NCI-H82 treated with DMSO at 0.1 percent for 48 hours (cell line): ENCODE results near the gene COLEC12.
"Not testable (repeated sequence)": the region's sequence is repeated elsewhere in the genome, so short reads cannot be mapped to it uniquely, and the experiment has no call there.

ENCODE experiments used
- DNase-seq: peaks from one replicate; lab custom pipeline; 2025; ENCODE audit not compliant: unreplicated experiment; lab: John Stamatoyannopoulos, UW

COLEC12 gene

DNA sequence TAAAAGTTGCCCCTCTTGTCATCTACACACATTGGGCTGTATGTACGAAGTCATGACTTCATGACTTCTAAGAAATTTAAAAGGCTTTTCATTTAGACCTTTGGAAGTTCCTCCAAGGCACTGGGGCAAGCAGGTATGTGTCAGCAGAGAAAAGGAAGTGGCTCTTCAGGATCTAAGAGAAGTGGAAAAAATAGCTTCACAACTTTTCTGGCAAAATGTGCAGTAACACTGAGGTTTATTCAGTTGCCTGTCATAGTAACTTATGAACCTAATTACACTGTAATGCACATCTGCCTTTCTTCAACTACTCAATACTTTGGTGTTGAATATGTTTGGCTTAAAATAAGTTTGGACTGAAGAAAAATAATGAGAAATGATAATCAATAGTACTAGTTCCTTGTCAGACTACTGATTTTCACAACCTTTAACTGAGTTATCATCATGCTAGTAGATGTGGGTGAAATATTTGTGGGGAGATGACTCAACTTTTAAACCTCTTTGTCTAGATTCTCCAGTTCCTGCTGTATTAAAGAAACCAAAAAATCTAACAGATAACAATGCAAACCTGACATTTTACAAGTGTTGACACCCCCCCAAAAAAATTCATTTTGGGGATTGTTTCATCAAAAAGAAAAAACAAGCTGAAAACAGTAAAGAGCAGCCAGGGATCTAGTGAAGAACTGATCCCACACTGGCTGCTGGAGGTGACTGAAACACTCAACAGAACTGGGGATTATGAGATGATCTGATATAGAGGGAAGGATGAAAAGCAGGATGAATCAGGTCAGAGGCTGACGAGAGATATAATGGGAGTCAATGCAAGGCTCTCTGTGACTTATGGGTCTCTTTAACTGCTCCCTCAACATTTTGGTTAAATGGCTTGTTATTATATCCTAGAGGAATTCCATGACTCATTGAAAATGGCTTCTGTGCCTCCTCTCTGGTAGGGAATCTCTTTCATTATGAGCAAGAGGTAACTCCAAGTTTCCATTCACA is 84.6 kb downstream of the COLEC12 start:
- no peak for DNase-seq

DNA sequence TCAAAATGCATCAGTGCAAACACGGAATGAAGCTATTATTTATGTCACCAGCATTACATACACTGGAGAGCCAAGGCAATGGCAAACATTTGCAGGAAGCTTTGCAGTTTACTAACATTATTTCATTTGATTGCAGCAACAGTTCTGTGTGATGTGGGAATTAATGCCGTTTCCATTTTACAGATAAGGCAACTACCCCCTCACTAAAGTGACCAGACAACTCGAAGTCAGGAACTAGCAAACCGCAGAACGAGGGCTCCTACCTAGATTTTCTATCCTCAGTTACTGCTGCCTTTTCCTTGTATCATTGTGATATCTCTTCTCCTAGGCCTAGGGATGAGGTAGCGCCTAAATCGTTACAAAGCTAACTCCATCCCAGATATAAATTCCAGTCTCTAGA is 85.5 kb downstream of the COLEC12 start:
- DNase-seq: no peak

DNA sequence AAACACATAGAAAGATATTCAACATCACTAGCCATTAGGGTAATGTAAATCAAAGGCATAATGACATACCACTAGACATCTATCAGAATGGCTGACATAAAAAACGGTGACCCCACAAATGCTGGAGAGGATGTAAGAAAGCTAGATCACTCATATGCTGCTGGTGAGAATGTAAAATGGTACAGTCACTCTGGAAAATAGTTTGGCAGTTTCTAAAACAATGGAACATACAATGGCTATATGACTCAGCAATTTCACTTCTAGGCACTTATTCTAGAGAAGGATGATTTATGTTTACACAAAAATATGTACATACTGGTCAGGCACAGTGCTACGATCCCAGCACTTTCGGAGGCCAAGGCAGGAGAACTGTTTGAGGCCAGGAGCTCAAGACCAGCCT is 87.3 kb downstream of the COLEC12 start:
- DNase-seq: no peak

DNA sequence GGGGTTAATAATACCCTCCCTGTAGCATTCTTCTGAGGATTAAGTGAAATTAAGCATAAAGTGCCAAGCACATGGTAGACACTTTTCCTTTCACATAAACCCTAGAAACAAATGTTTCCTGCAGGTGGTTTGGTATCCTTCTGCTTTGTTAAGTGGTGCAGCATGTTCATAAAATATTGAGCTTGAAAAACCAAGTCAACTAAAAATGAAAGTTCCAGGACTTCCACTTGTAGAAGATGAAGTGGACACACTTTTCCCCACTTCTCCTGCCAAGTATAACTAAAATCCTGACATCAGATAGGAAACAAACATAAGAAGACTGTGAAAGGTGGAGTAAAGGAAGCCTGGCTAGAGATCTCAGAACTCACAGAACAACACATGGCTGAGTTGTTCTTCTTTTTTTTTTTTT is 90.5 kb downstream of the COLEC12 start:
- DNase-seq: no peak

- no peak for DNase-seq
Measured at GRCh38 chr18:408367-408766, 92.1 kb downstream of the COLEC12 start.

- no peak for DNase-seq
Measured at GRCh38 chr18:407626-408224, 92.8 kb downstream of the COLEC12 start.

GRCh38 chr18:407191-407590 is 93.3 kb downstream of the COLEC12 start:
- DNase-seq: no peak

GRCh38 chr18:406677-407076 is 93.8 kb downstream of the COLEC12 start:
- no peak for DNase-seq

DNA sequence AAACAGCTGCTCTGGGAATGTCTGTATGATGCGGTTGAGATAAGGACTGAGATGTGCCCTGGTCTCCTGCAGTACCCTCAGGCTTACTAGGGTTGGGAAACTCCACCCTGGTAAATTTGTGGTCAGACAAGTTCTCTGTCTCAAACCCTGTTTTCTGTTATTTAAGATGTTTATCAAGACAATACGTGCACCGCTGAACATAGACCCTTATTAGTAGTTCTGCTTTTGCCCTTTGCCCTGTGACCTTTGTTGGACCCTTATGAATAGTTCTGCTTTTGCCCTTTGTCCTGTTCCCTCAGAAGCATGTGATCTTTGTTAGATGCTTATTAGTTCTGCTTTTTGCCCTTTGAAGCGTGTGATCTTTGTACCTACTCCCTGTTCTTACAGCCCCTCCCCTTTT is 95.5 kb downstream of the COLEC12 start:
- not testable (repeated sequence) for DNase-seq

- no peak for DNase-seq
Measured at GRCh38 chr18:404061-404636, 96.4 kb downstream of the COLEC12 start.

- no peak for DNase-seq
Measured at GRCh38 chr18:402129-402528, 98.4 kb downstream of the COLEC12 start.

DNA sequence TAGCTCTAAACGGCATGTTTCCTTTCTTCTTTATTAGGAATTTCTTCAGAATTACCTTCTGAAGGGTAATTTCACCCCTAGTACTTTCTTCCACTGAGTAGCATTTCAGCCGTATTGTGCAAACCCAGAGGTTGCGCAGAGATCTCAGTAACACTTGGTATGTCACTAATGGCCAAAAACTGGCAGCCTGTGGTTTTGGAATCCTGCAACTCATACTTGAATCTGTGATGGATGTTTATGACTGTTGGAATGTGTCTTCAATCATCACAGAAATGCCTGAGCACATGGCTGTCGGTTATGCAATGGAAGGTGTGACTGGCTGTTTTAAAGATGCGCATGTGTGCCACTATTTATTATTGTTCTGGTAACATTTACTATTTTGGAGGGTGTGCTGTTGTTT is 100.0 kb downstream of the COLEC12 start:
- no peak for DNase-seq

DNA sequence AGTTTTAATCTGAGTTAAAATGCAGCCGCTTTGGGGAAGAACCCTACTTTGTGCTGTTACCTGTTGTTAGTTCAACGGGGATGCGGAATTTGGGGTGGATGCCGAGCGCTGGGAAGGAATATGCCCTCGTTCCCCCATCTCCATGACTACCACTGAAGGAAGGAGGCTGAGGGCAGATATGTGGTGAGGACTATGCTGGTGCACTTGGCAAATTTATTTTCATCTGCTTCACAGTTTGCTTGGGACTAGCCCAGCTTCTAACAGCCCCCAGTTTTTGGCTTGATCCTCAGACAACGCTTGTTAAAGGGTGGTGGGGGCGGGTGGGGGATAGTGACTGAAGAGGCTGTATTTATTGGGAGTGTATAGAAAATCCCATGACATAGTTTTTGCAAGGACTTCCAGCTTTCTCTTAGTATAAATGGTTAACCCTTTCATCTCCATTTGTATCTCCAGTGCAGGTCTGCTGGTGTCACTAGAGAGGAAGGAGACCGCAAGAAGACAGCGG is 100.8 kb downstream of the COLEC12 start:
- no peak for DNase-seq

DNA sequence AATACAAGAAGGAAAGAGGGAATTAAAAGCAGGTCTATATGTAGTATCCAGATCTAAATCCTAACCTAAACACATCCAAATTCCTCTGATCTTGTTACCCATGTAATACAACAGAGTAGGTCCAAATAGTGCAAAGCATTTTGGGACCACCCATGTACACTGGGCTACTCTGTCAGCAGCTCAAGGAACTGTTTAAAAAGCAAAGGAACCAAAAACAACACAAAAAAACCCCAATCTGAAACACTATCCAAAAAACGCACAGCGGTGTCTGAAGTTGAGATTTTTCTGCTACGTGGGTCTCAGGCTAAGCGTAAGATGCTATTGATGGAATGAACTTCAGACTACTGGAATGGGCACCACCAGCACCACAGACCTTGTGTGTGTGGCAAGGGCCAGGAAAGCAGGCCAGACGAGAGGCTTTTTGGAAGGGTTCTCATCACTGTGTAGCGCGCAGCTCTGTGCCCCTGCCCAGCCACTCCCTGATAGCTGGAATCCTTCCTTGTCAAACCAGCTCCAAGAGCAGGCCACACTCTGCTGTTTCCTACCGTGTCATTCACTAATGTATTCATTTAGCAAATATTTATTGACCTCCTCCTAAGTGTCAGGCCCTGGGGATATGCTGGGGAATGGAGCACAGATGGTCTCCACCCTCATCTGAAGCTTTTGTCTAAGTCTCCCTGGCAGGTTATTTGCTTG is 101.4 kb downstream of the COLEC12 start:
- DNase-seq: peak; percentile 16

- no peak for DNase-seq
Measured at GRCh38 chr18:396556-396955, 103.9 kb downstream of the COLEC12 start.

- DNase-seq: no peak
Measured at GRCh38 chr18:396251-396555, 104.3 kb downstream of the COLEC12 start.

DNA sequence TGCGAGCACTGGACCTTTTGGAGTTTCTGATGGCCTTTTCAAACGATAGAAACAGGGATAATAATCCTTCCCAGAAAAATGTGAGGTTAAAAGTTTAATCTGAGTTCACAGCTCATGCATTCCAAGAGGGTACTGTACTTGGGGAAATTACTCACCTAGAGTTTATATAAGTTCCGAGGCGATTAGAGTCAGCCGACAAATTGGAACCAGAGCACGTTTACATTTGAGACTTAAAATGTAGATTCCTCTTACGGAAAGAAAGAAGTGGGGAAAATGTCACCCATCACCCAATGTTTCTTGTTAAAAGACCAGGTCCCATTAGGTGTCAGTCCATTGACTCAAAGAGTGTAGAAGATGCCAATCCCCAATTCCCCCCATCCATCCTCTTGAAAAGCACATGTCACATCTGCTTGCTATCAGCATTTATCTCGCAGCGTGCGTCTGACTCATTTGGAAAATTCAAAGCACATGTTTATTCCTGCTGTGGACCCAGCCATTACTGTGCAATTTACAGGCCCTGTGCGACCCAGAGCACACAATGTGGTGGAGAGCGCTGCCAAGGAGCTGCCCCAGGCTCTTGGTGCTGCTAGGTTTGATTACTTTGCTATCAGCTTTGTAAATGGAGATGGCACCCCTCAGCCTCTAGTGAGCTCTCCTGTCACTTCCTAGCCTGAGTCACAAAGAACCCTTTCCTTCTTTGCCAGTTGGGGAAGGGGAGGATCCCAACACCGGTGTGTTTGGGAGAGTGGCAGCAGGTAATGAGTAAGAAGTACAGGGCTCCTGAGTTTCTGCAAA is 104.8 kb downstream of the COLEC12 start:
- no peak for DNase-seq

DNA sequence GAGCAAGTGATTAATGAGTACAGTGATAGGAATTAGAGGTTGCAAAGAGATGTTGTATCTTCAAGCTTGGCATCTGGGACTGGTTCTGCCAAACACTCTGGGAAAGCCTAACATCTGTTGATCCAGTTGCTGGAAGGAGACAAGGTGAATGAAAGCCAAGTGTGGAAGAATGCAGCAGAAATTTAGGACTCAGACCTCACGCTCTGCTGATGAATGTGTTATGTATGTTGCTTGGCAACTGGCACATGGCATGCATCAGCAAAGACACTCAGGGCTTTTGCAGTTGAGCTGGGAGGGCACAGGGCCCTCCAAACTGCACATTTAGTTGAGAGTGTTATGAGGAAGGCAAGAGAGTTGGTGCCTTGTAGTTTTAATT is 105.5 kb downstream of the COLEC12 start:
- DNase-seq: no peak

DNA sequence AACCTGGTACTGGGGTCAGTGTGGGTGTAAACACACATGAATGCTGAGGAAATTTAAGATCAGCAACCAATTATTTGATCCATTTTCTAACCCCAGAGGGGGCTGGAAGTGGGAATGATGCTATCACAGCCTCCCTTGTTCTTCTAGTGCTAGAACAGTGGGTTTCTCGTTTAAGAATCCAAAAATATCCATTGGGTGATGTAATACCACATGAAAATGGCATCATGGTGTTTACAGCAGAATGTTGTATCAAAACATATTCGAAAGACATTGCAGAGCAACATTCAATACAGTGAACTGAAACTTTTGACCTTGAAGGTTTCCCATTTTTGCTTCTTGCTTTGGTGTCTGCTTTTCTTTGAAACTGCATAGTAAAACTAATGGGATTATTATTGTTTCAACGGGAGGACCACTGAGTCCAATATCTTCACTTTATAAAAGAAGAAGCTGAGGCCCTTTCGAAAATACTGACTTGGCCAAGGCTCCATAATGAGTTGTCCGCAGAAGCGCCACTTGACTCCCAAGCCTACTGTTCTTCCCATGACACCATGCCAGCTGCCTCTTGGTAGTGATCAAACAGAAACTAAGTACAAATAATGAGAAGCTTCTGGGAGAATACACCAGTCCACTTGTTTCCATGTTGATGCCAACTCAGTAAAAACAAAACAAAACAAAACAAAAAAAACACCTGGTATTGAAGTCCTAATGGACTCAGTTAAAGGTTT is 106.1 kb downstream of the COLEC12 start:
- no peak for DNase-seq

- DNase-seq: no peak
Measured at GRCh38 chr18:393574-393957, 106.9 kb downstream of the COLEC12 start.
